Hematopoietic multipotent progenitor cell treated with erythropoietin and hydrocortisone succinate and interleukin-3 and kit ligand, for 17 days (in vitro differentiated cells): ENCODE results near the gene DUSP8.

Experiments
- DNase-seq: peaks from one replicate; pipeline ENCODE4 v3.0.0-alpha.2; 2015; ENCODE audit warnings: low spot score

Gene DUSP8

DNA sequence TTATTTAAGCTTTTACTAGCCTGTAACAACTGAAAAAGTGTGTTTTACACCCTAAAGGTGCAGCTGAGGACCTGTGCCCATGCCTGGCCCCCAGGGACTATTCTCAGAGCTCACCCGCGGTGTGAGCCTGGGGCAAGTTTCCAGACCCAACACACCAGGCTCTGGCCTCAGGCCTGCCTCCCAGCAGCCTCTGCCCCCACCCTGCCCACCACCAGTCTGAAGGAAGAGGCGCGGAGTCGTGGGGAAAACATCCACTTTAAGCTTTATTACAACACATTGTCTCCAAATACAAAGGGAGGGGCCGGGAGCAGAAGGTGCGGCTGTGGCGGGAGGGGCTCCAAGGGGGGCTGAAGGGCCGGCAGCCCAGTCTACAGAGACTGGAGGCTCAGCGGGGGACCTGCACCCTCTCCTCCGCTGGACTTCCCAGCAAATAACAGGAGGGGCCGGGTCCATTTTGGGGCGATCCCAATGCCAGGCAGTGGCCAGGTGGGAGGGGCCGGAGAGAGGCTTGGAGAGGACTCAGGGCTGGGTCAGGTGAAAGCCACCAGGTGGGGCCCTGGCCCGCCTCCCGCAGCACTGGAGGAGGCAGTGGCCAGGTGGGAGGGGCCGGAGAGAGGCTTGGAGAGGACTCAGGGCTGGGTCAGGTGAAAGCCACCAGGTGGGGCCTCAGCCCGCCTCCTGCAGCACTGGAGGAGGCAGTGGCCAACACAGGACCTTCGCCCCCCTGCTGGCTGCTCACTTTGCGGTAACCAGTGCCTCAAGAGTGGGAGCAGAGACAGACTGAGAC lies 18.1 kb downstream of the DUSP8 start:
- no peak for DNase-seq

GRCh38 chr11:1549338-1550330 lies 22.4 kb downstream of the DUSP8 start:
- no peak for DNase-seq

- no peak for DNase-seq
These were observed 23.6 kb downstream of the DUSP8 start for GRCh38 chr11:1548221-1549070.

DNA sequence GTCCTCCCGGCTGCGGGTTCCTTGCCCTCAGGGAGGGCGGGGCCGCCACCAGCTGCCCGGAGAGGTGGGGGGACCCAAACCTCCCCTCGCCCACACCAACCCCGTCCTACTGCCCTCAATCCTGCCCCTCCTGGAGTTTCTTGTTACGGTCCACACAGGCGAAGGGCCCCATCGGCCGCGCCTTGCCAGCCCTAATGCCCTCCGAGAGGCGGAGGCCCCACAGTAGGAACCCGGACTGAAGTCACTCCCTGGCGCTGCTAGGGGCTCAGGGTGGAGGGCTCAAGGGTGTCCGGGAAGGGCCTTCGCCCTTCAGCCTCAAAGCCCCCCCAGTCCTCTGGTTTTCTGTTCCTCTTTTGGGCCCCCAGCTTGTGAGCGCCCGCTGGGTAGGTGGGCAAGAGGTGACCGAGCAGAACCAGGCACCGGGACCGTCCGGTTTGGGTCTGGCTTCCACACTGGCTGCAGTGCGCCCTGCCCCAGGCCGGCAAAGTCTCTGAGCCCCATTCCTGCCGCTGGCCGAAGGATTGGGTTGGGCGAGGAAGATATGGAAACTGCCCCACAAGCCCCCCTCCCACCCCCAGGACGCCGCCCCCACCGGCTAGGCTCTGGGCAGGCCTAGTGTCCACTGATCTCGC lies 24.5 kb downstream of the DUSP8 start:
- DNase-seq, result no peak

- no peak for DNase-seq
These were observed 25.3 kb downstream of the DUSP8 start for GRCh38 chr11:1546536-1547466.

- DNase-seq, result no peak
These were observed 26.0 kb downstream of the DUSP8 start for GRCh38 chr11:1546077-1546535.

- no peak for DNase-seq
These were observed 26.6 kb downstream of the DUSP8 start for GRCh38 chr11:1545432-1545831.

GRCh38 chr11:1544536-1544935 lies 27.5 kb downstream of the DUSP8 start:
- DNase-seq, result no peak

GRCh38 chr11:1543606-1544263 lies 28.3 kb downstream of the DUSP8 start:
- DNase-seq, result no peak

GRCh38 chr11:1542267-1542666 lies 29.8 kb downstream of the DUSP8 start:
- DNase-seq, result no peak

GRCh38 chr11:1541474-1542204 lies 30.4 kb downstream of the DUSP8 start:
- no peak for DNase-seq

- DNase-seq, result no peak
These were observed 32.0 kb downstream of the DUSP8 start for GRCh38 chr11:1540074-1540473.

- DNase-seq, result no peak
These were observed 33.9 kb downstream of the DUSP8 start for GRCh38 chr11:1538153-1538552.

- DNase-seq, result no peak
These were observed 35.8 kb downstream of the DUSP8 start for GRCh38 chr11:1536065-1536843.

DNA sequence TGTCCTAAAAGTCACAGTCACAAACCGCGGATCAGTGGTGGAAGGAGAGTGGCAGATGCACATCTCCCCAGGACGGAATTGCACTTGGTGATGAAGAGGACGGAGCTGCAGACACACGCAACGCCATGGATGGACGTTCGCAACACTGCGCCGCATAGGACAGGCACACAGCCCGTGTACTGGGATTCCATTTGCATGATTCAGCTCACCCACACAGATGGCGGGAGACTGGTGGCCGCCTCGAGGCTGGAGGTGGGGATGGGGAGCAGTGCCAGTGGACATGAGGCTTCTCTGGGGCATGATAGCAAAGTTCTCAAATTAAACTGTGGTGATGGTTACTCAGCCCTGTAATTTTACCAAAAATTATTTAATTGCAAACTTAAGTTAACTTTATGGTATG lies 37.4 kb downstream of the DUSP8 start:
- no peak for DNase-seq

DNA sequence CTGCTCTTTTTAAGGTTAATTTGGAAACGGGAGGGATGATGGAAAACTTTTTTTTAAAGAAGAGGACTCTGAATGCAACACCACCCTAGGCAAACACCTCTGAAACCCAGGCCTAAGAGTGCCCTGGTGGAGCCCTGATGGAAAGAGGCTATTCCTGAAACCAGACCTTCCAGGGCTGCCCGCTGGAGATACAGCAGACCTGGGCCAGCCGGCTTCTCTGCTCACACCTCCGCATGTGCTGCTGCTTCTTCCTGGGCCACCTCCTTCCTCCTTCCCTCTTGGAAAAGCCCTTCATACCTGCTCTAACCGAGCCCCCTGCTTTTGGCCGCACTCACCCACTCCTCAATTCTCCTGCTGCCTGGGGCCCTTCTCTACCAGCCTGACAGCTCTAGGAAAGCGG lies 37.9 kb downstream of the DUSP8 start:
- no peak for DNase-seq

GRCh38 chr11:1533342-1533725 lies 38.7 kb downstream of the DUSP8 start:
- DNase-seq, result no peak

GRCh38 chr11:1532606-1533341 lies 39.3 kb downstream of the DUSP8 start:
- DNase-seq, result no peak
